Lower leg skin (tissue), 4 donors: ENCODE results near the gene ATP9B. TPM values are rescaled to one million over a fixed set of nuclear protein-coding genes. Genes with fewer than 3 reads are reported as not detected.
A peak's percentile ranks its signal among the peaks of the same experiment; 100 is the strongest.

ENCODE experiments used
- DNase-seq, 2 donors: peaks; one replicate each; pipeline ENCODE4 v3.0.0-alpha.2; 2019; ENCODE audit warnings: low spot score in 2 of 2
- H3K4me3 ChIP-seq: fragments of 200-600 bp; sonication (generic); 2 replicates; pipeline ENCODE4 v1.5.1; 2017; ENCODE audit warnings: mild to moderate bottlenecking, low read depth; ENCODE audit not compliant: poor library complexity, severe bottlenecking
- CTCF ChIP-seq, 3 donors: fragments of 450-650 bp; IDR thresholded peaks; one replicate each; pipeline ENCODE4 v1.5.1; 2016; ENCODE audit warnings: antibody characterized with exemption in 3 of 3, mild to moderate bottlenecking in 3 of 3, moderate library complexity in 2 of 3
- POLR2A ChIP-seq, 2 donors: fragments of 450-650 bp; IDR thresholded peaks; one replicate each; pipeline ENCODE4 v1.6.1; 2016 to 2017; ENCODE audit warnings: antibody characterized with exemption in 2 of 2, mild to moderate bottlenecking in 1 of 2, moderate library complexity in 1 of 2
- WGBS, 2 donors: methylation state at CpG; one replicate each; pipeline ENCODE4 v1.1.5; 2018; 5-methylcytosine and 5-hydroxymethylcytosine counted together
- intact Hi-C: fragments of 100-400 bp; cut with DNase I; formaldehyde crosslinking; loops from one replicate; pipeline ENCODE4 v1.15.0; 2023; ENCODE audit warnings: low total_unique reads
- total RNA-seq, 4 donors: library from RNA; depleted of rRNA; stranded (reverse); fragments of >200 nt; gene quantifications; one replicate each; pipeline ENCODE4 v1.1.0, GENCODE V29; 2016

ATP9B gene
- total RNA-seq, 4 donors from 2014 or later, result 19.9 to 39.9 (median 26.0) TPM

DNA sequence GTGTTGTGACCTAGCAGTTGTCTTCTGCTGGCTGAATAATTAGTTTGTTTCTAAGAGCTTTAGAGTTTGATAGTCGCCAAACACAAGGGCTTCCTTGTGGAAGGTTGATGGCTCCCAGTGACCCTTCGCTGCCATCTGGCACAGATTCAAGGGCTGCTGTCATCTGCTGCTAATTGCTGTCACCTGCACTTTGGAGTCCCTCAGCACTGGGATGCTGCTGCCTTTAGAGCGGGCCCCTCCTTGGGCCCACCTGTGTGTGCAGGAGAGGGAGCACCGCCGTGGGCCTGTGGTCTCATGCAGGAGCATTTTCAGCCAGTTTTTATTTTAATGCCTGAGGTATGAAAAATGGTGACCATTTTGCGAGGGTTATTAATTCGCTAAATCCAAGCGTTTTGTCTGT, 172.6 kb downstream of the ATP9B start:
- no peak overlapping the region for H3K4me3 ChIP-seq
- no peak for DNase-seq
- WGBS, 2 donors, result 93% methylated on average over 8 of the region's 8 CpGs
- intact Hi-C loops, result no loop called here
- TF ChIP-seq CTCF (IDR thresholded peaks at IDR 0.05) (no peak), POLR2A (IDR thresholded peaks at IDR 0.05) (no peak)

GRCh38 chr18:79242246-79242645, 173.1 kb downstream of the ATP9B start:
- intact Hi-C loops, result no loop called here
- no peak overlapping the region for H3K4me3 ChIP-seq
- DNase-seq, result no peak
- TF ChIP-seq POLR2A (IDR thresholded peaks at IDR 0.05) (no peak), CTCF (IDR thresholded peaks at IDR 0.05) (no peak)
- 80 to 84% methylated on average over 5 of the region's 5 CpGs for WGBS, 2 donors

DNA sequence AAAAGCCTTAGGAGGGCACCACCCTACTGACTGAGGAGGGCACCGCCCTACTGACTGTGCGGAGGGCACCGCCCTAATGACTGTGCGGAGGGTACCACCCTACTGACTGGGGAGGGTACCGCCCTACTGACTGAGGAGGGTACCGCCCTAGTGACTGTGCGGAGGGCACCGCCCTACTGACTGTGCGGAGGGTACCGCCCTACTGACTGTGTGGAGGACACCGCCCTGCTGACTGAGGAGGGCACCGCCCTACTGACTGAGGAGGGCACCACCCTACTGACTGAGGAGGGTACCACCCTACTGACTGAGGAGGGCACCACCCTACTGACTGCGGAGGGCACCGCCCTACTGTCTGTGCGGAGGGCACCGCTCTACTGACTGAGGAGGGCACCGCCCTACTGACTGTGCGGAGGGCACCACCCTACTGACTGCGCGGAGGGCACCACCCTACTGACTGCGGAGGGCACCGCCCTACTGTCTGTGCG, 176.4 kb downstream of the ATP9B start:
- WGBS, 2 donors, result 28 to 62% methylated on average over 4 to 13 of the region's 23 CpGs
- intact Hi-C loops, result no loop called here
- no peak overlapping the region for H3K4me3 ChIP-seq
- DNase-seq, result no peak
- TF ChIP-seq CTCF (IDR thresholded peaks at IDR 0.05), result no peak
- no peak for TF ChIP-seq POLR2A (IDR thresholded peaks at IDR 0.05)

DNA sequence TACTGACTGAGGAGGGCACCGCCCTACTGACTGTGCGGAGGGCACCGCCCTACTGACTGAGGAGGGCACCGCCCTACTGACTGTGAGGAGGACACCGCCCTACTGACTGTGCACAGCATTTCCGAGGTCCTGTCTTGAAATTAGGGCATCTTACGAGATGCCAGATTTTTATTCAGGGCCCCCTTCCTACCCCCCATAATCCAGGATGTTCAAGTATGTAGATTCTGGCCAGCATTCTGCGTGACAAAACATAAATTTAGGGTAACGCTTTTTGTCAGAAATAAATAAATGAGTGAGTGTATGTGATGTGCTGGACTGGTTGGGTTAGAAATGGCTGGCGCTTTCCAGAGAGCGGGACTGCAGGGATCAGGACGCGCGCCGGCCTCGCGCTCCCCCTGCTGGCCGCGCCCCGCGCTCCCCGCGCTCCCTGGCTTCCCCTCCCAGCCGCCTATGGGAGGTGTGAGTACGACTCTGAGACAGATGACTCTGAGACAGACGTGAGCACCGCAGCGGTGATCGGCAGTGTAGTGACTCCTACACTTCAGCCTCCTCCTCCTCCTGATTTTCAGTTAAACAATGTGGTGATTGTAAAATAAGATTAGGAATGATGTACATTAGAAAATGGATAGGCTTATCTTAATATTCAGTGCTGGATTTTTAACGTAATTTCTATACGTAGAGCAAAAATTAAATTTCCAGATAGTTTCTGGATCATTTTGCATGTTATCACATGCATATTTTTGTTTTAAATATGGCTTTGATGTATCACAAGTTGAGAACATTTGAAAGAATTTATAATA, 177.3 kb downstream of the ATP9B start:
- intact Hi-C loops, result no loop called here
- peak; percentile 41 to 92 for DNase-seq
- H3K4me3 ChIP-seq, result no peak overlapping the region
- TF ChIP-seq POLR2A (IDR thresholded peaks at IDR 0.05) (no peak), CTCF (IDR thresholded peaks at IDR 0.05) (peak in 1 of 3 donors; percentile 56)
- 17 to 26% methylated on average over 26 to 30 of the region's 31 CpGs for whole genome bisulfite sequencing, 2 donors

DNA sequence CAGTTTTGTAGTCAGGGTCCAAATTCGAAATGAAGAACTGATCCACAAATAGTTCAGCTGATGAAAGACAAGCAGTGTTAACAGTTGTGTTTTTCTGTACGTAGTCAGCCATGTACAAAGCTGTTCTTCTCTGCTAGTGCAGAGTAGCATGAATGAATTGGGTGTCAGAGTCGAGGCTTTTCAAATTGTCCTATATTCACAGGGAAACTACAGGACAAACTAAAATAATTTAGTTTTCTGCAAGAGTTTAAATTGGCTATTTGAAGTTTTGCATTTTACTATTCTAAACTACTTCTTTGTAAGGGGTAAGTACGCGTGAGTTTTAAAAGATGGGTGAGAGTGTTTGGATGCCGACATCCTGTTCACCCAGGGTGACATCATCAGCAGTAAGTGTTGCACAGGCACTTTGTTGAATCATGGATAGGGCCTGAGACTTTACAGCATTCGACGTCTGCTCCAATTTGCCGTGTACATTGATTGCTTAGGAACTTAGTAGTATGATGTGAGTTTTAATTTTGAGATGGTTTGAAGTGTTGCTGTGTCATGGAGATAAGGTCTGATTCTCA, 179.4 kb downstream of the ATP9B start:
- TF ChIP-seq POLR2A (IDR thresholded peaks at IDR 0.05), result no peak
- TF ChIP-seq CTCF (IDR thresholded peaks at IDR 0.05), result no peak
- DNase-seq, result no peak
- no peak overlapping the region for H3K4me3 ChIP-seq
- intact Hi-C loops, result no loop called here
- WGBS, 2 donors, result 93 to 94% methylated on average over 9 of the region's 9 CpGs
